NB4 (cell line): ENCODE results near the gene CAMTA2.

ENCODE experiments used
- DNase-seq: peaks from one replicate; pipeline ENCODE4 v3.0.0; 2010; ENCODE audit warnings: low read depth
- H3K4me3 ChIP-seq: one replicate; pipeline ENCODE4 v1.5.1; 2011; ENCODE audit warnings: mild to moderate bottlenecking, low read depth, low read length, moderate library complexity
- CTCF ChIP-seq: IDR thresholded peaks from one replicate; pipeline ENCODE4 v1.5.1; 2012; ENCODE audit warnings: low read depth, low read length
- MYC ChIP-seq: IDR thresholded peaks from 2 replicates; pipeline ENCODE4 v1.6.1; 2011; ENCODE audit warnings: low read depth, low read length
- POLR2A ChIP-seq: IDR thresholded peaks from 2 replicates; pipeline ENCODE4 v1.6.1; 2011; ENCODE audit warnings: mild to moderate bottlenecking; ENCODE audit not compliant: insufficient read length; ENCODE audit errors: extremely low read depth
- TF ChIP-seq, protein P1 (sequence below): IDR thresholded peaks from 2 replicates; pipeline ENCODE4 v1.6.1; 2011; ENCODE audit warnings: low read depth, low read length

The CAMTA2 gene

GRCh38 chr17:4972752-4973151 lies 14.7 kb downstream of the CAMTA2 start:
- H3K4me3 ChIP-seq: no peak overlapping the region
- DNase-seq: no peak
- TF ChIP-seq CTCF: no peak
- TF ChIP-seq, protein P1, sequence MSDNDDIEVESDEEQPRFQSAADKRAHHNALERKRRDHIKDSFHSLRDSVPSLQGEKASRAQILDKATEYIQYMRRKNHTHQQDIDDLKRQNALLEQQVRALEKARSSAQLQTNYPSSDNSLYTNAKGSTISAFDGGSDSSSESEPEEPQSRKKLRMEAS: no peak
- no peak for TF ChIP-seq POLR2A
- no peak for TF ChIP-seq MYC

- no peak overlapping the region for H3K4me3 ChIP-seq
- TF ChIP-seq MYC (no peak), CTCF (no peak), POLR2A (no peak)
- TF ChIP-seq, protein P1: no peak
- DNase-seq: no peak
Observed at GRCh38 chr17:4972322-4972721, 15.2 kb downstream of the CAMTA2 start.

- H3K4me3 ChIP-seq: no peak overlapping the region
- TF ChIP-seq MYC (no peak), POLR2A (no peak), CTCF (no peak)
- TF ChIP-seq, protein P1: no peak
- no peak for DNase-seq
Observed at GRCh38 chr17:4971826-4972225, 15.6 kb downstream of the CAMTA2 start.

GRCh38 chr17:4970273-4970672 lies 17.2 kb downstream of the CAMTA2 start:
- no peak for DNase-seq
- no peak for TF ChIP-seq POLR2A
- TF ChIP-seq, protein P1: no peak
- no peak for TF ChIP-seq CTCF
- TF ChIP-seq MYC: no peak
- H3K4me3 ChIP-seq: no peak overlapping the region

DNA sequence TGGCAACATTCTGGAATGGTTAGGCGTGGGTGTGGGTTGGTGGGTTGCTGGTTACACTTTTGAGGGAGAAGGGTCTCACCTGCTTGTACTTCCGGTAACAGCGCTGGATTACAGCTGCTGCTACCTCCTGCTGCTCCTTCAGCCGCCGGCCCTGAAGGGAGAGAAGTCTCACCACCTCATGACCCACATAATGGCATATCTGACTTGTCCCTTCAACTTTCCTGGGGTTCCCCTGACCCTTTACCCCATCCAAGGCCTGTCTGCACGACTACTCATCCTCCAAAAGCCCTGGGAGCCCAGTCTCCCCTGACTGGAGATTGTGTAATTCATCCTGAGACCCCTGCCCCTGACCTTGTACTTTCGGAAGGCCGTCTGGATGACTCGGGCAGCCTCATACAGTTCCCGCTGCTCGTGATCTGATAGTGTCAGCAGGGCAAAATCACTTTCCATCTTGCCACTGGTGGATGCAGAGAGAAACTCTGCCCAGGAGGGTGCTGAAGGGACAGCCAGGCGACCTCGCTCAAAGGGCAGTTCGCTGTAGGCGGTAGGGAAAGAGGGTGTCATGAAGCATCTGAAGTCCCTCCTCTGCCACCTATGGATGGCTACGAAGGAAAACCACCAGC lies 17.8 kb downstream of the CAMTA2 start:
- DNase-seq: peak; percentile 33
- no peak for TF ChIP-seq MYC
- TF ChIP-seq CTCF: no peak
- TF ChIP-seq, protein P1: no peak
- no peak for TF ChIP-seq POLR2A
- peak overlapping the region; percentile 80 for H3K4me3 ChIP-seq

GRCh38 chr17:4969047-4969550 lies 18.4 kb downstream of the CAMTA2 start:
- peak; percentile 88 for DNase-seq
- TF ChIP-seq, protein P1: peak; percentile 25; the same call in 1 of the 2 replicates
- TF ChIP-seq MYC (peak; percentile 44), CTCF (no peak), POLR2A (peak; percentile 44)
- peak overlapping the region; percentile 80 for H3K4me3 ChIP-seq
